PFSK-1 (cell line): Measurements from ENCODE around the gene STX7.

Experiments
- REST ChIP-seq, 2 experiments: IDR thresholded peaks; 2 replicates each; pipeline versions ENCODE4 v1.6.1 to v1.8.0; 2011 to 2012; ENCODE audit warnings: low read depth in 2 of 2, low read length in 2 of 2, control low read depth in 1 of 2, inconsistent platforms in 1 of 2, mild to moderate bottlenecking in 1 of 2, moderate library complexity in 1 of 2; ENCODE audit not compliant: insufficient read depth in 1 of 2
- TAF1 ChIP-seq: IDR thresholded peaks from 2 replicates; pipeline ENCODE4 v1.6.1; 2012; ENCODE audit warnings: low read length, control low read depth, borderline replicate concordance; ENCODE audit not compliant: insufficient read depth

DNA sequence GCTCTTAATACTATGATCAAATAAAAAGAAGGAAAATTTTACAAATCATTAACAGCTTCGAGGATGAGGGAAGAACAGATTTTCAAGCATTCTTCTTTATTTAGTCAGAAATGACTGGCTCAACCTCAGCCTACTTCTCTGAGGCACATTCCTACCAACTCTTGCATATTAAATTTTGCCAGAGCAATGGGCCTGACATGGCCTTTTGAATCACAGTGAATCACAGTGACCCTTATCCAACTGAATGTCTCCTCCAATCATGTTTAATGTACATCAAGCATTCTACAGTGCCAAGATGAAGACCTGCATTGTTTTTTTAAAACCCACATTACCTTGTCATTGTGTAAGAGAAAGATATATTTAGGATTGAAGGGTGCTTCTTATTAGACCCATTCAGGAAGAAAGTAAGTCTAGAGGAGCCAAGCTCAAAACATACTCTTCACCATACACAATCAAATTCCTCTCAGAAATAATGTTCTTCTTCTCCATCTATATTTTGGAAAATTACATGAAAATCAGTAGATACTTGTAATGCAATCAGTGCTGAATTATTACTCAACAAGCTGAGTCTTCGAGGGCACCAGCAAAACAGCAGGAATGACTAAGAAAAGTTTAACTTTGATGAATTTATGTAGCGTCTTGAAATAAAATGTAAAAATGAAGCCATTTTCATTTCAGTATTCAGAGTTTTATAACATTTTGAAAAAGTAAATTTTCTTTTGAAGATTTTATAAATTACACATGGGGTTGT, 67.5 kb downstream of the STX7 start:
- no peak for TF ChIP-seq TAF1
- no peak for TF ChIP-seq REST (IDR thresholded peaks at IDR 0.05; ENCODE audit: insufficient read depth in 1 of 2, low read depth in 2 of 2, low read length in 2 of 2)
